PFSK-1 (cell line): ENCODE measurements around the gene AKR1C3.

Experiments
- POLR2AphosphoS5 ChIP-seq: IDR thresholded peaks from 2 replicates; pipeline ENCODE4 v1.6.1; 2012; ENCODE audit warnings: low read depth, mild to moderate bottlenecking, control low read depth, low read length, moderate library complexity
- REST ChIP-seq, 2 experiments: IDR thresholded peaks; 2 replicates each; pipeline versions ENCODE4 v1.6.1 to v1.8.0; 2011 to 2012; ENCODE audit warnings: low read depth in 2 of 2, low read length in 2 of 2, control low read depth in 1 of 2, inconsistent platforms in 1 of 2, mild to moderate bottlenecking in 1 of 2, moderate library complexity in 1 of 2; ENCODE audit not compliant: insufficient read depth in 1 of 2
- SIN3A ChIP-seq: IDR thresholded peaks from 2 replicates; pipeline ENCODE4 v1.6.1; 2012; ENCODE audit warnings: mild to moderate bottlenecking, low read length, moderate library complexity, borderline replicate concordance; ENCODE audit not compliant: insufficient read depth
- TAF1 ChIP-seq: IDR thresholded peaks from 2 replicates; pipeline ENCODE4 v1.6.1; 2012; ENCODE audit warnings: low read length, control low read depth, borderline replicate concordance; ENCODE audit not compliant: insufficient read depth

- TF ChIP-seq POLR2AphosphoS5 (no peak), TAF1 (no peak), SIN3A (no peak), REST (IDR thresholded peaks at IDR 0.05; ENCODE audit: insufficient read depth in 1 of 2, low read depth in 2 of 2, low read length in 2 of 2) (no peak)
Observed at GRCh38 chr10:5073659-5074058, 20.6 kb upstream of the AKR1C3 start.
